SH-SY5Y (cell line): ENCODE data around the gene SYMPK.

ENCODE experiments used
- GATA2 ChIP-seq: IDR thresholded peaks from 2 replicates; pipeline ENCODE4 v1.6.1; 2011; ENCODE audit warnings: mild to moderate bottlenecking, low read depth, low read length
- GATA3 ChIP-seq: IDR thresholded peaks from 2 replicates; pipeline ENCODE4 v1.6.1; 2011; ENCODE audit warnings: low read depth, mild to moderate bottlenecking, low read length, moderate library complexity

Gene SYMPK

GRCh38 chr19:45860359-45861259 is 2.3 kb downstream of the SYMPK start:
- TF ChIP-seq GATA3 (no peak), GATA2 (no peak)

GRCh38 chr19:45854167-45854778 is 8.7 kb downstream of the SYMPK start:
- no peak for TF ChIP-seq GATA2
- TF ChIP-seq GATA3, result no peak

- TF ChIP-seq GATA2 (no peak), GATA3 (no peak)
Measured at GRCh38 chr19:45852983-45853382, 10.0 kb downstream of the SYMPK start.

GRCh38 chr19:45852145-45852750 is 10.7 kb downstream of the SYMPK start:
- TF ChIP-seq GATA3, result no peak
- TF ChIP-seq GATA2, result no peak

GRCh38 chr19:45848922-45849321 is 14.0 kb downstream of the SYMPK start:
- TF ChIP-seq GATA2, result no peak
- no peak for TF ChIP-seq GATA3

GRCh38 chr19:45847663-45848062 is 15.3 kb downstream of the SYMPK start:
- TF ChIP-seq GATA3 (no peak), GATA2 (no peak)

- TF ChIP-seq GATA2 (no peak), GATA3 (no peak)
Measured at GRCh38 chr19:45842198-45842597, 20.7 kb downstream of the SYMPK start.

- no peak for TF ChIP-seq GATA2
- TF ChIP-seq GATA3, result no peak
Measured at GRCh38 chr19:45834970-45835369, 28.0 kb downstream of the SYMPK start.

GRCh38 chr19:45828945-45829344 is 34.0 kb downstream of the SYMPK start:
- no peak for TF ChIP-seq GATA2
- TF ChIP-seq GATA3, result no peak

- TF ChIP-seq GATA2 (no peak), GATA3 (no peak)
Measured at GRCh38 chr19:45828523-45828922, 34.4 kb downstream of the SYMPK start.

- TF ChIP-seq GATA3 (no peak), GATA2 (no peak)
Measured at GRCh38 chr19:45827459-45828093, 35.4 kb downstream of the SYMPK start.

- TF ChIP-seq GATA2 (no peak), GATA3 (no peak)
Measured at GRCh38 chr19:45826934-45827333, 36.0 kb downstream of the SYMPK start.

- no peak for TF ChIP-seq GATA2
- TF ChIP-seq GATA3, result no peak
Measured at GRCh38 chr19:45825917-45826893, 36.7 kb downstream of the SYMPK start.

- TF ChIP-seq GATA2 (no peak), GATA3 (no peak)
Measured at GRCh38 chr19:45825263-45825605, 37.7 kb downstream of the SYMPK start.

GRCh38 chr19:45824531-45825262 is 38.2 kb downstream of the SYMPK start:
- TF ChIP-seq GATA2, result no peak
- TF ChIP-seq GATA3, result no peak
